Activated CD8-positive, alpha-beta memory T cell treated with anti-CD3 and anti-CD28 coated beads for 48 hours (primary cell): ENCODE results near the gene TMEM38B.

ENCODE experiments used
- DNase-seq, 3 experiments: peaks; one replicate each; pipeline ENCODE4 v3.0.0-alpha.2; 2020; ENCODE audit warnings: low read depth in 2 of 3, low spot score in 2 of 3

TMEM38B gene

GRCh38 chr9:105694190-105694847 is at the start of gene TMEM38B:
Gene TMEM38B, plus strand, starts transcription at chr9:105694541. Its CDS starts 120 bp downstream, at chr9:105694661.
- DNase-seq, result peak; percentile 38 to 62 (median 49)

GRCh38 chr9:105646879-105647594 is 47.3 kb upstream of the TMEM38B start:
- no peak for DNase-seq

GRCh38 chr9:105647595-105648349 is 46.6 kb upstream of the TMEM38B start:
- DNase-seq, result no peak

- DNase-seq, result no peak
These were observed 42.5 kb upstream of the TMEM38B start for GRCh38 chr9:105651806-105652205.

- peak in 1 of 3 experiments; percentile 1 for DNase-seq
These were observed 38.0 kb upstream of the TMEM38B start for GRCh38 chr9:105656131-105656921.

GRCh38 chr9:105658351-105658750 is 36.0 kb upstream of the TMEM38B start:
- no peak for DNase-seq

- no peak for DNase-seq
These were observed 33.3 kb upstream of the TMEM38B start for GRCh38 chr9:105661011-105661410.

- no peak for DNase-seq
These were observed 31.9 kb upstream of the TMEM38B start, which contains the start of gene TAL2 for GRCh38 chr9:105662184-105663104. Gene TAL2, plus strand, starts transcription at chr9:105662457. Its CDS starts 40 bp downstream, at chr9:105662497.

- DNase-seq, result no peak
These were observed 30.4 kb upstream of the TMEM38B start for GRCh38 chr9:105663914-105664313.

- DNase-seq, result no peak
These were observed 26.5 kb upstream of the TMEM38B start for GRCh38 chr9:105667867-105668266.

- no peak for DNase-seq
These were observed 24.0 kb upstream of the TMEM38B start for GRCh38 chr9:105670315-105670714.

GRCh38 chr9:105670775-105671174 is 23.6 kb upstream of the TMEM38B start:
- no peak for DNase-seq

- DNase-seq, result no peak
These were observed 21.6 kb upstream of the TMEM38B start for GRCh38 chr9:105672711-105673234.

- DNase-seq, result no peak
These were observed 20.4 kb upstream of the TMEM38B start for GRCh38 chr9:105673850-105674387.

- no peak for DNase-seq
These were observed 17.9 kb upstream of the TMEM38B start for GRCh38 chr9:105676351-105676923.

GRCh38 chr9:105678163-105678562 is 16.2 kb upstream of the TMEM38B start:
- DNase-seq, result no peak

- DNase-seq, result no peak
These were observed 15.6 kb upstream of the TMEM38B start for GRCh38 chr9:105678781-105679180.

GRCh38 chr9:105679257-105680022 is 14.9 kb upstream of the TMEM38B start:
- no peak for DNase-seq
